ENCODE measurements around the gene NF2.
"Not testable (repeated sequence)": the region's sequence is repeated elsewhere in the genome, so short reads cannot be mapped to it uniquely, and the experiment has no call there.

DNA sequence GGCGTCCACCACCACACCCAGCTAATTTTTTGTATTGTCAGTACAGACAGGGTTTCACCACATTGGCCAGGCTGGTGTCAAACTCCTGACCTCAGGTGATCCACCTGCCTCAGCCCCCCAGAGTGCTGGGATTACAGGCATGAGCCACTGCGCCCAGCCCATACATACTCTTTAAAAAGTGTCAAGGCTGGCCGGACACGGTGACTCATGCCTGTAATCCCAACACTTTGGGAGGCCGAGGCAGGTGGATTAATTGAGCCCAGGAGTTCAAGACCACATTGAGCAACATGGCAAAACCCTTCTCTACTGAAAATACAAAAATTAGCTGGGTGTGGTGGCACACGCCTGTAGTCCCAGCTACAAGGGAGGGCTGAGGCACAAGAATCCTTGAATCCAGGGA, 9.0 kb upstream of the NF2 start:
- TF ChIP-seq, protein P1, sequence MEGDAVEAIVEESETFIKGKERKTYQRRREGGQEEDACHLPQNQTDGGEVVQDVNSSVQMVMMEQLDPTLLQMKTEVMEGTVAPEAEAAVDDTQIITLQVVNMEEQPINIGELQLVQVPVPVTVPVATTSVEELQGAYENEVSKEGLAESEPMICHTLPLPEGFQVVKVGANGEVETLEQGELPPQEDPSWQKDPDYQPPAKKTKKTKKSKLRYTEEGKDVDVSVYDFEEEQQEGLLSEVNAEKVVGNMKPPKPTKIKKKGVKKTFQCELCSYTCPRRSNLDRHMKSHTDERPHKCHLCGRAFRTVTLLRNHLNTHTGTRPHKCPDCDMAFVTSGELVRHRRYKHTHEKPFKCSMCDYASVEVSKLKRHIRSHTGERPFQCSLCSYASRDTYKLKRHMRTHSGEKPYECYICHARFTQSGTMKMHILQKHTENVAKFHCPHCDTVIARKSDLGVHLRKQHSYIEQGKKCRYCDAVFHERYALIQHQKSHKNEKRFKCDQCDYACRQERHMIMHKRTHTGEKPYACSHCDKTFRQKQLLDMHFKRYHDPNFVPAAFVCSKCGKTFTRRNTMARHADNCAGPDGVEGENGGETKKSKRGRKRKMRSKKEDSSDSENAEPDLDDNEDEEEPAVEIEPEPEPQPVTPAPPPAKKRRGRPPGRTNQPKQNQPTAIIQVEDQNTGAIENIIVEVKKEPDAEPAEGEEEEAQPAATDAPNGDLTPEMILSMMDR (IDR thresholded peaks at IDR 0.05), result not testable (repeated sequence)
- TF ChIP-seq RNF2 (IDR thresholded peaks at IDR 0.05; ENCODE audit: borderline replicate concordance, low read depth); HOXA7 (CRISPR knock-in tag; IDR thresholded peaks at IDR 0.05); BHLHE40 (IDR thresholded peaks at IDR 0.05; ENCODE audit: low read depth, low read length); POLR2A (IDR thresholded peaks at IDR 0.05; ENCODE audit: low read length); RAD21 (conservative IDR thresholded peaks at IDR 0.05 in 1 of 2, IDR thresholded peaks at IDR 0.05 in 1 of 2); ZSCAN20 (CRISPR knock-in tag; IDR thresholded peaks at IDR 0.05); HDAC2 (IDR thresholded peaks at IDR 0.05); KDM1A (IDR thresholded peaks at IDR 0.05; ENCODE audit: low read depth): not testable (repeated sequence)
- TF ChIP-seq, protein P2, sequence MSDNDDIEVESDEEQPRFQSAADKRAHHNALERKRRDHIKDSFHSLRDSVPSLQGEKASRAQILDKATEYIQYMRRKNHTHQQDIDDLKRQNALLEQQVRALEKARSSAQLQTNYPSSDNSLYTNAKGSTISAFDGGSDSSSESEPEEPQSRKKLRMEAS (IDR thresholded peaks at IDR 0.05), result not testable (repeated sequence)

Data from A549 (cell line).